IMR-90 (cell line): ENCODE results near the gene HKDC1.

Experiments used
- CEBPB ChIP-seq: IDR thresholded peaks from 2 replicates; pipeline ENCODE4 v1.6.1; 2012; ENCODE audit warnings: low read depth, low read length, improper control_type of control experiment
- FOS ChIP-seq: fragments of 150-350 bp; IDR thresholded peaks from 2 replicates; pipeline ENCODE4 v1.6.1; 2016; ENCODE audit warnings: low read depth, low read length
- MAFK ChIP-seq: IDR thresholded peaks from 2 replicates; pipeline ENCODE4 v1.6.1; 2012; ENCODE audit warnings: low read depth, low read length, improper control_type of control experiment
- MXI1 ChIP-seq: IDR thresholded peaks from 2 replicates; pipeline ENCODE4 v1.6.1; 2012; ENCODE audit warnings: low read depth, mild to moderate bottlenecking, low read length, moderate library complexity, borderline replicate concordance
- NFE2L2 ChIP-seq: fragments of 150-350 bp; IDR thresholded peaks from 2 replicates; pipeline ENCODE4 v1.6.1; 2016; ENCODE audit warnings: low read depth, mild to moderate bottlenecking, low read length
- POLR2A ChIP-seq: IDR thresholded peaks from 2 replicates; pipeline ENCODE4 v1.6.1; 2012; ENCODE audit warnings: mild to moderate bottlenecking, low read depth, low read length
- RAD21 ChIP-seq: IDR thresholded peaks from 2 replicates; pipeline ENCODE4 v1.6.1; 2012; ENCODE audit warnings: low read length, improper control_type of control experiment
- RCOR1 ChIP-seq: IDR thresholded peaks from 2 replicates; pipeline ENCODE4 v1.6.1; 2012; ENCODE audit warnings: mild to moderate bottlenecking, low read length, improper control_type of control experiment; ENCODE audit not compliant: insufficient replicate concordance
- SMC3 ChIP-seq: fragments of 150-350 bp; IDR thresholded peaks from 2 replicates; pipeline ENCODE4 v1.6.1; 2016; ENCODE audit warnings: low read depth, mild to moderate bottlenecking, antibody characterized with exemption, low read length, moderate library complexity
- USF2 ChIP-seq: fragments of 150-350 bp; IDR thresholded peaks from 2 replicates; pipeline ENCODE4 v1.6.1; 2017; ENCODE audit warnings: mild to moderate bottlenecking, antibody characterized with exemption, low read length, low read depth
- TF ChIP-seq, protein P1 (sequence below): conservative IDR thresholded peaks from 2 replicates; pipeline ENCODE4 v1.5.1; 2012; ENCODE audit warnings: mild to moderate bottlenecking, low read depth, low read length, improper control_type of control experiment
- TF ChIP-seq, protein P2 (sequence below): fragments of 150-350 bp; IDR thresholded peaks from 2 replicates; pipeline ENCODE4 v1.6.1; 2016; ENCODE audit warnings: low read depth, mild to moderate bottlenecking, low read length, moderate library complexity, borderline replicate concordance

DNA sequence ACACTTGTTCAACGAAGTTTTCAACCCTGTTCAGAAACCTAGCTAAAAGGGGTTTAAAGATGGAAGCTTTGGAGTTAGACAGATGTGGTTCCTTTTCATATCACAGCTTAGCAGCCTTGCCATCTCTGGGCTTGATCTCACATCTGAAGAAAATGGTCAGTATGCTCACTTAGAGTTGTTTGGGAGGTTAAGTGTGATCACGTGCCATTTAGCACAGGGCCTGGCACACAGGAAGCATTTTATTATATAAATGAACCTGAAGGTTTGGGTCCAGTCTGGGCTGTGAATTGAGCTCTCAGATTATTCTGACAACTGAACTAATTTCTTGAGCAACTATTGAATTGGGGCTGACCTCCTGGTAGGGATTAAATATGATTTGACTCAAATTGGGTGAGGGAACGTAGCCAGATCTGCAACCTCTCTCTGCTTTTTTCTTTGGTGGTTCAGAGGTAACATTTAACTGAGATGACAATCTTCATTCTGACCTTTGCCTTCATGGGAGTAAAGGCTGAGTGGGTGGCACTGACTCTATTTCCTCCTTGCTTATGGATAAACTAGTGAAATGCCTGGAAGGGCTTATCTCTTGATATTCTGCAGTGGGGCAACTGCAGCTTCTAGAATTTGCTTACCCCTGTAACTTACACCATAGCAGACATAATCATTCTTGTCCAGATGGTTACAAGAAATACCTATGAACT is 10.2 kb upstream of the HKDC1 start:
- TF ChIP-seq, protein P1, sequence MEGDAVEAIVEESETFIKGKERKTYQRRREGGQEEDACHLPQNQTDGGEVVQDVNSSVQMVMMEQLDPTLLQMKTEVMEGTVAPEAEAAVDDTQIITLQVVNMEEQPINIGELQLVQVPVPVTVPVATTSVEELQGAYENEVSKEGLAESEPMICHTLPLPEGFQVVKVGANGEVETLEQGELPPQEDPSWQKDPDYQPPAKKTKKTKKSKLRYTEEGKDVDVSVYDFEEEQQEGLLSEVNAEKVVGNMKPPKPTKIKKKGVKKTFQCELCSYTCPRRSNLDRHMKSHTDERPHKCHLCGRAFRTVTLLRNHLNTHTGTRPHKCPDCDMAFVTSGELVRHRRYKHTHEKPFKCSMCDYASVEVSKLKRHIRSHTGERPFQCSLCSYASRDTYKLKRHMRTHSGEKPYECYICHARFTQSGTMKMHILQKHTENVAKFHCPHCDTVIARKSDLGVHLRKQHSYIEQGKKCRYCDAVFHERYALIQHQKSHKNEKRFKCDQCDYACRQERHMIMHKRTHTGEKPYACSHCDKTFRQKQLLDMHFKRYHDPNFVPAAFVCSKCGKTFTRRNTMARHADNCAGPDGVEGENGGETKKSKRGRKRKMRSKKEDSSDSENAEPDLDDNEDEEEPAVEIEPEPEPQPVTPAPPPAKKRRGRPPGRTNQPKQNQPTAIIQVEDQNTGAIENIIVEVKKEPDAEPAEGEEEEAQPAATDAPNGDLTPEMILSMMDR = no peak
- no peak for TF ChIP-seq USF2
- no peak for TF ChIP-seq MAFK
- TF ChIP-seq POLR2A = no peak
- TF ChIP-seq CEBPB = no peak
- TF ChIP-seq, protein P2, sequence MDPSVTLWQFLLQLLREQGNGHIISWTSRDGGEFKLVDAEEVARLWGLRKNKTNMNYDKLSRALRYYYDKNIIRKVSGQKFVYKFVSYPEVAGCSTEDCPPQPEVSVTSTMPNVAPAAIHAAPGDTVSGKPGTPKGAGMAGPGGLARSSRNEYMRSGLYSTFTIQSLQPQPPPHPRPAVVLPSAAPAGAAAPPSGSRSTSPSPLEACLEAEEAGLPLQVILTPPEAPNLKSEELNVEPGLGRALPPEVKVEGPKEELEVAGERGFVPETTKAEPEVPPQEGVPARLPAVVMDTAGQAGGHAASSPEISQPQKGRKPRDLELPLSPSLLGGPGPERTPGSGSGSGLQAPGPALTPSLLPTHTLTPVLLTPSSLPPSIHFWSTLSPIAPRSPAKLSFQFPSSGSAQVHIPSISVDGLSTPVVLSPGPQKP = no peak
- TF ChIP-seq NFE2L2 = no peak
- TF ChIP-seq FOS = no peak
- TF ChIP-seq RCOR1 = no peak
- TF ChIP-seq MXI1 = no peak
- no peak for TF ChIP-seq SMC3
- TF ChIP-seq RAD21 = no peak
